DND-41 (cell line): ENCODE data around the gene COMMD10.

Experiments used
- ATAC-seq: fragments of 200-7000 bp; cut with Tn5 transposase; 3 replicates; pipeline ENCODE4 v1.9.1; 2021; ENCODE audit warnings: low read depth; ENCODE audit not compliant: insufficient read depth
- DNase-seq: peaks from one replicate; pipeline ENCODE4 v3.0.0-alpha.2; 2020
- H2AFZ ChIP-seq: 2 replicates; pipeline ENCODE4 v1.6.0; 2012; ENCODE audit warnings: low read depth, low read length
- H3K27ac ChIP-seq: 2 replicates; pipeline ENCODE4 v1.5.1; 2012; ENCODE audit warnings: low read length, inconsistent platforms
- H3K27me3 ChIP-seq: fragments of 200-600 bp; sonication (generic); 2 replicates; pipeline ENCODE4 v1.6.0; 2012; ENCODE audit warnings: low read length, mild to moderate bottlenecking, inconsistent platforms; ENCODE audit not compliant: insufficient read depth, poor library complexity
- H3K36me3 ChIP-seq: 2 replicates; pipeline ENCODE4 v1.5.1; 2012; ENCODE audit warnings: low read length, inconsistent platforms; ENCODE audit not compliant: insufficient read depth
- H3K4me1 ChIP-seq: 2 replicates; pipeline ENCODE4 v1.5.1; 2012; ENCODE audit warnings: mild to moderate bottlenecking, low read length; ENCODE audit not compliant: insufficient read depth
- H3K4me2 ChIP-seq: 2 replicates; pipeline ENCODE4 v1.6.0; 2012; ENCODE audit warnings: mild to moderate bottlenecking, moderate library complexity, low read length, inconsistent platforms; ENCODE audit not compliant: insufficient read depth
- H3K4me3 ChIP-seq, 2 experiments: fragments of 200-600 bp in 1 of 2; shearing (Covaris generic) in 1 of 2; 2 replicates each; pipeline ENCODE4 v1.5.1; 2012 to 2016; ENCODE audit warnings: inconsistent platforms in 2 of 2, low read length in 2 of 2, mild to moderate bottlenecking in 2 of 2, low read depth in 1 of 2, moderate library complexity in 1 of 2
- H3K79me2 ChIP-seq: 2 replicates; pipeline ENCODE4 v1.6.0; 2012; ENCODE audit warnings: low read length, inconsistent platforms; ENCODE audit not compliant: insufficient read depth
- H3K9ac ChIP-seq: 2 replicates; pipeline ENCODE4 v1.6.0; 2012; ENCODE audit warnings: low read depth, mild to moderate bottlenecking, inconsistent platforms, low read length, moderate library complexity
- H3K9me3 ChIP-seq: 2 replicates; pipeline ENCODE4 v1.5.1; 2012; ENCODE audit warnings: low read length, moderate library complexity, mild to moderate bottlenecking, inconsistent platforms; ENCODE audit not compliant: insufficient read depth, severe bottlenecking
- H4K20me1 ChIP-seq: 2 replicates; pipeline ENCODE4 v1.6.0; 2012; ENCODE audit warnings: low read length; ENCODE audit not compliant: insufficient read depth
- EZH2 ChIP-seq: IDR thresholded peaks from 3 replicates; pipeline ENCODE4 v1.6.1; 2012; ENCODE audit warnings: borderline replicate concordance, low read depth, mild to moderate bottlenecking, moderate library complexity, low read length, inconsistent platforms; ENCODE audit not compliant: severe bottlenecking
- TF ChIP-seq, protein P1 (sequence below): IDR thresholded peaks from 2 replicates; pipeline ENCODE4 v1.5.1; 2012; ENCODE audit warnings: borderline replicate concordance, low read length, moderate library complexity, mild to moderate bottlenecking; ENCODE audit not compliant: poor library complexity, severe bottlenecking; ENCODE audit errors: extremely low read depth

COMMD10 gene

DNA sequence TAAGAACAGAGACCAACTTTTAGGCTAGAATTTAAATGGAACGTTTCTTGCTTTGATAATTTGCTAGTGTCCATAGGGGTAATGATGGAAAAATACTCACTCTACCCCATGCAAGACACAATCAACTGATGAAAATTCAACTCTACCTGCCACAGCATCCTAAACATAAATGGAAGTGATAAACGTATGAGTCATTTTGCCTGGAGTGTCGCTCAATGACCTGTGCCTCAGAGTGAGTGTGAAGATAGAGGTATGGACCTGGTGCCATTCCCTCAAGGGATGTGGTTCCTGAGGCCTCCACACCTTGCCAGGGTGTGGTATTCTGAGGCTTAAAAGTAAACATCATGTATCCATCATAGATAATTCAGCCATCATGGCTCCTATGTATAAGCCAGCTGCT, 38.6 kb upstream of the COMMD10 start:
- H3K4me2 ChIP-seq = no peak overlapping the region
- H3K27me3 ChIP-seq = peaks cover 4% of the 10 kb centered on the region
- TF ChIP-seq, protein P1, sequence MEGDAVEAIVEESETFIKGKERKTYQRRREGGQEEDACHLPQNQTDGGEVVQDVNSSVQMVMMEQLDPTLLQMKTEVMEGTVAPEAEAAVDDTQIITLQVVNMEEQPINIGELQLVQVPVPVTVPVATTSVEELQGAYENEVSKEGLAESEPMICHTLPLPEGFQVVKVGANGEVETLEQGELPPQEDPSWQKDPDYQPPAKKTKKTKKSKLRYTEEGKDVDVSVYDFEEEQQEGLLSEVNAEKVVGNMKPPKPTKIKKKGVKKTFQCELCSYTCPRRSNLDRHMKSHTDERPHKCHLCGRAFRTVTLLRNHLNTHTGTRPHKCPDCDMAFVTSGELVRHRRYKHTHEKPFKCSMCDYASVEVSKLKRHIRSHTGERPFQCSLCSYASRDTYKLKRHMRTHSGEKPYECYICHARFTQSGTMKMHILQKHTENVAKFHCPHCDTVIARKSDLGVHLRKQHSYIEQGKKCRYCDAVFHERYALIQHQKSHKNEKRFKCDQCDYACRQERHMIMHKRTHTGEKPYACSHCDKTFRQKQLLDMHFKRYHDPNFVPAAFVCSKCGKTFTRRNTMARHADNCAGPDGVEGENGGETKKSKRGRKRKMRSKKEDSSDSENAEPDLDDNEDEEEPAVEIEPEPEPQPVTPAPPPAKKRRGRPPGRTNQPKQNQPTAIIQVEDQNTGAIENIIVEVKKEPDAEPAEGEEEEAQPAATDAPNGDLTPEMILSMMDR = no peak
- TF ChIP-seq EZH2 = no peak
- no peaks in the 10 kb centered on the region for H3K36me3 ChIP-seq
- DNase-seq = no peak
- no peaks in the 10 kb centered on the region for H4K20me1 ChIP-seq
- H3K9me3 ChIP-seq = no peaks in the 10 kb centered on the region
- ATAC-seq = no peak
- H3K4me1 ChIP-seq = no peaks in the 10 kb centered on the region
- H3K27ac ChIP-seq = no peak overlapping the region
- H2AFZ ChIP-seq = no peak overlapping the region
- H3K4me3 ChIP-seq = no peak overlapping the region
- no peak overlapping the region for H3K9ac ChIP-seq
- H3K79me2 ChIP-seq = no peaks in the 10 kb centered on the region

DNA sequence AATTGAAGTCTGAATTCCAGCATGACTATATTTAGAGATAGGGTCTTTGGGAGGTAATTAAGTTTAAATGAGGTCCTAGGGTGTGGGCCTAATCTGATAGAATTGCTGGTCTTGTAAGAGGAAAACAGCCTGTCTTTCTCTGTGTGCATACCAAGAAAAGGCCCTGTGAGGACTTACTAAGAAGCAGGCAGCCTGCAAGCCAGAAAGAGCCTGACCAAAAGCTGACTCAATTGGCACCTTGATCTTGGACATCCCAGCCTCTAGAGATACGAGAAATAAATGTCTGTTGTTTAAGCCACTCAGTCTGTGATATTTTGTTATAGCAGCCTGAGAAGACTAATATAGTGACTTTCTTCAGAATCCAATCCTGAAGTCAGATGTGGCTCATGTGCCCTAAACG, 38.0 kb upstream of the COMMD10 start:
- Histone ChIP-seq H2AFZ (no peak overlapping the region), H3K27ac (no peak overlapping the region), H3K4me3 (no peak overlapping the region), H3K79me2 (no peaks in the 10 kb centered on the region), H3K9me3 (no peaks in the 10 kb centered on the region), H3K4me1 (no peaks in the 10 kb centered on the region), H3K27me3 (peaks cover 4% of the 10 kb centered on the region), H4K20me1 (no peaks in the 10 kb centered on the region), H3K36me3 (no peaks in the 10 kb centered on the region), H3K9ac (no peak overlapping the region), H3K4me2 (no peak overlapping the region)
- no peak for ATAC-seq
- DNase-seq = no peak
- no peak for TF ChIP-seq EZH2
- TF ChIP-seq, protein P1 = no peak

DNA sequence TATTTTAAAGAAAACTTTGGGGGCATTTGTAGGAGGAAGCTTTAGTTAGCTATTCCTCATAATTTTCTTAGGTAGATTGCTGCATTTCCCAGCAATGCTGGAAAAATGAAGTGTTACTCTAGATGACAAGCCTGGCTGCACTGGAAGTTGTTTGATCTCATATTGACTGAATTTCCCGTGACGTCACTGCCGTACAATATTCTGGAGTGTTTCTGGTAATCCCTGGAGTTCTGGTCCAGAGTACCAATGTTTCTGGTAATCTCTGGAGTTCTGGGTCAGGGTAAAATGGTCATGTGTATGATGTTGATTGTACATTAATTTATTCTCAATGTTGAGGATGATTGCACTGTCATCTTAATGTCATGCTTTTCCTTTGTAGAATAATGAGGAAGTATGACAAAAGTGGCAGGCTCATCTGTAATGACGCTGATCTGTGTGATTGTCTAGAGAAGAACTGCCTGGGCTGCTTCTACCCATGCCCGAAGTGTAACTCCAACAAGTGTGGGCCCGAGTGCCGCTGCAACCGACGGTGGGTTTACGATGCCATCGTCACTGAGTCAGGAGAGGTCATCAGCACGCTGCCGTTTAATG, 26.4 kb upstream of the COMMD10 start:
- no peaks in the 10 kb centered on the region for H3K36me3 ChIP-seq
- no peaks in the 10 kb centered on the region for H3K79me2 ChIP-seq
- H3K27ac ChIP-seq = no peak overlapping the region
- no peak overlapping the region for H3K4me3 ChIP-seq
- DNase-seq (no peak), ATAC-seq (no peak)
- no peak overlapping the region for H3K4me2 ChIP-seq
- H2AFZ ChIP-seq = no peak overlapping the region
- H3K27me3 ChIP-seq = peaks cover 6% of the 10 kb centered on the region
- no peaks in the 10 kb centered on the region for H4K20me1 ChIP-seq
- H3K9ac ChIP-seq = no peak overlapping the region
- no peak for TF ChIP-seq EZH2
- TF ChIP-seq, protein P1 = no peak
- no peaks in the 10 kb centered on the region for H3K9me3 ChIP-seq
- H3K4me1 ChIP-seq = no peaks in the 10 kb centered on the region
